ENCODE data around the gene PDLIM1. TPM values are rescaled to one million over a fixed set of nuclear protein-coding genes. Genes with fewer than 3 reads are reported as not detected.

The PDLIM1 gene
- total and polyA plus RNA-seq, 2 experiments from 2014 or later = 32.0 to 143 TPM

- DNase-seq = peak; percentile 52
- H3K79me2 ChIP-seq (ENCODE audit: insufficient read depth) = peaks cover 54% of the 10 kb centered on the region
- TF ChIP-seq EZH2phosphoT487 (IDR thresholded peaks at IDR 0.05; ENCODE audit: insufficient read depth, low read depth) (no peak), EZH2 (IDR thresholded peaks at IDR 0.05; ENCODE audit: insufficient read depth, poor library complexity, severe bottlenecking) (no peak)
These were observed 832 bp downstream of the PDLIM1 start for GRCh38 chr10:95289921-95290421.

GRCh38 chr10:95289003-95289920 lies 1.5 kb downstream of the PDLIM1 start:
- Histone ChIP-seq H3K36me3 (ENCODE audit: low read depth) (no peaks in the 10 kb centered on the region), H3K9me2 (ENCODE audit: insufficient read depth) (no peaks in the 10 kb centered on the region), H3K27ac (no peak overlapping the region), H3K4me3 (peak overlapping the region; percentile 99), H3K4me1 (ENCODE audit: insufficient read depth) (peaks cover 24% of the 10 kb centered on the region), H3K27me3 (replicated peaks; ENCODE audit: insufficient read depth) (no peaks in the 10 kb centered on the region), H3F3A (ENCODE audit: insufficient read depth) (no peaks in the 10 kb centered on the region; the same call in 1 of the 2 replicates), H3K9ac (peak overlapping the region; percentile 91), H3K4me2 (ENCODE audit: unreplicated experiment) (peak overlapping the region; percentile 100), H4K20me1 (ENCODE audit: insufficient read depth) (no peaks in the 10 kb centered on the region), H3K9me3 (ENCODE audit: low read depth) (no peaks in the 10 kb centered on the region), H2AFZ (peak overlapping the region; percentile 97), H3K79me2 (ENCODE audit: insufficient read depth) (peaks cover 61% of the 10 kb centered on the region)
- peak; percentile 61 for DNase-seq
- no peak for TF ChIP-seq EZH2phosphoT487 (IDR thresholded peaks at IDR 0.05; ENCODE audit: insufficient read depth, low read depth)
- no peak for TF ChIP-seq EZH2 (IDR thresholded peaks at IDR 0.05; ENCODE audit: insufficient read depth, poor library complexity, severe bottlenecking)
- in situ Hi-C loops (cut with MboI) = no loop called here
- 52 to 54% methylated on average over 12 of the region's 12 CpGs for whole genome bisulfite sequencing, 2 experiments (ENCODE audit: low coverage in 1 of 2, low lambda C conversion rate in 2 of 2, missing lambda C conversion rate in 2 of 2)

More at GRCh38 chr10:95289921-95290421, 832 bp downstream of the PDLIM1 start:
- Histone ChIP-seq H3K27me3 (replicated peaks; ENCODE audit: insufficient read depth) (no peaks in the 10 kb centered on the region), H3K9me2 (ENCODE audit: insufficient read depth) (no peaks in the 10 kb centered on the region), H3K4me3 (peak overlapping the region; percentile 99), H3K9ac (peak overlapping the region; percentile 91), H3K4me2 (ENCODE audit: unreplicated experiment) (peak overlapping the region; percentile 100), H3K9me3 (ENCODE audit: low read depth) (no peaks in the 10 kb centered on the region), H3K4me1 (ENCODE audit: insufficient read depth) (peaks cover 24% of the 10 kb centered on the region), H3F3A (ENCODE audit: insufficient read depth) (no peaks in the 10 kb centered on the region; the same call in 1 of the 2 replicates), H4K20me1 (ENCODE audit: insufficient read depth) (no peaks in the 10 kb centered on the region), H2AFZ (peak overlapping the region; percentile 97), H3K27ac (no peak overlapping the region), H3K36me3 (ENCODE audit: low read depth) (no peaks in the 10 kb centered on the region)
- in situ Hi-C loops (cut with MboI) = no loop called here
- 2 to 5% methylated on average over 9 to 14 of the region's 14 CpGs for WGBS, 2 experiments (ENCODE audit: low coverage in 1 of 2, low lambda C conversion rate in 2 of 2, missing lambda C conversion rate in 2 of 2)

GRCh38 chr10:95288303-95288702 lies 2.5 kb downstream of the PDLIM1 start:
- no peaks in the 10 kb centered on the region for H3K9me3 ChIP-seq (ENCODE audit: low read depth)
- H2AFZ ChIP-seq = no peak overlapping the region
- no peaks in the 10 kb centered on the region; the same call in 1 of the 2 replicates for H3F3A ChIP-seq (ENCODE audit: insufficient read depth)
- 94 to 100% methylated on average over 1 of the region's 1 CpG for WGBS, 2 experiments (ENCODE audit: low coverage in 1 of 2, low lambda C conversion rate in 2 of 2, missing lambda C conversion rate in 2 of 2)
- H3K9ac ChIP-seq = no peak overlapping the region
- peaks cover 71% of the 10 kb centered on the region for H3K79me2 ChIP-seq (ENCODE audit: insufficient read depth)
- H3K4me1 ChIP-seq (ENCODE audit: insufficient read depth) = peaks cover 24% of the 10 kb centered on the region
- TF ChIP-seq EZH2phosphoT487 (IDR thresholded peaks at IDR 0.05; ENCODE audit: insufficient read depth, low read depth) (no peak), EZH2 (IDR thresholded peaks at IDR 0.05; ENCODE audit: insufficient read depth, poor library complexity, severe bottlenecking) (no peak)
- H3K27ac ChIP-seq = no peak overlapping the region
- no peaks in the 10 kb centered on the region for H3K9me2 ChIP-seq (ENCODE audit: insufficient read depth)
- in situ Hi-C loops (cut with MboI) = no loop called here
- H3K4me2 ChIP-seq (ENCODE audit: unreplicated experiment) = peak overlapping the region; percentile 100
- no peaks in the 10 kb centered on the region for H3K36me3 ChIP-seq (ENCODE audit: low read depth)
- H3K27me3 ChIP-seq (replicated peaks; ENCODE audit: insufficient read depth) = no peaks in the 10 kb centered on the region
- H3K4me3 ChIP-seq = no peak overlapping the region
- DNase-seq = no peak
- no peaks in the 10 kb centered on the region for H4K20me1 ChIP-seq (ENCODE audit: insufficient read depth)

- H4K20me1 ChIP-seq (ENCODE audit: insufficient read depth) = no peaks in the 10 kb centered on the region
- in situ Hi-C loops (cut with MboI) = no loop called here
These were observed 3.5 kb downstream of the PDLIM1 start for GRCh38 chr10:95287281-95287680.

More at GRCh38 chr10:95287281-95287680, 3.5 kb downstream of the PDLIM1 start:
- Histone ChIP-seq H3K27me3 (replicated peaks; ENCODE audit: insufficient read depth) (no peaks in the 10 kb centered on the region), H3K9ac (peak overlapping the region; percentile 8; the same call in 1 of the 2 replicates), H3K36me3 (ENCODE audit: low read depth) (no peaks in the 10 kb centered on the region), H3F3A (ENCODE audit: insufficient read depth) (peaks cover under 1% of the 10 kb centered on the region; the same call in 1 of the 2 replicates), H3K4me3 (0 out of 2 replicates have a peak overlapping the region, but pooled peaks have one; percentile 1), H3K27ac (0 out of 2 replicates have a peak overlapping the region, but pooled peaks have one; percentile 5), H3K9me3 (ENCODE audit: low read depth) (no peaks in the 10 kb centered on the region), H3K4me2 (ENCODE audit: unreplicated experiment) (no peak overlapping the region), H2AFZ (no peak overlapping the region), H3K4me1 (ENCODE audit: insufficient read depth) (peaks cover 26% of the 10 kb centered on the region), H3K79me2 (ENCODE audit: insufficient read depth) (peaks cover 81% of the 10 kb centered on the region), H3K9me2 (ENCODE audit: insufficient read depth) (no peaks in the 10 kb centered on the region)
- 60 to 65% methylated on average over 3 of the region's 3 CpGs for WGBS, 2 experiments (ENCODE audit: low coverage in 1 of 2, low lambda C conversion rate in 2 of 2, missing lambda C conversion rate in 2 of 2)
- TF ChIP-seq EZH2 (IDR thresholded peaks at IDR 0.05; ENCODE audit: insufficient read depth, poor library complexity, severe bottlenecking) (no peak), EZH2phosphoT487 (IDR thresholded peaks at IDR 0.05; ENCODE audit: insufficient read depth, low read depth) (no peak)
- DNase-seq = peak; percentile 39
